Endothelial cell of umbilical vein (primary cell): ENCODE results near the gene DLGAP1. TPM values are rescaled to one million over a fixed set of nuclear protein-coding genes. Genes with fewer than 3 reads are reported as not detected.

Experiments
- BruUV-seq: library from RNA; stranded (reverse); fragments of 400-500 nt; replicated peaks from 2 replicates; lab custom pipeline; 2021; lab: Mats Ljungman, UMichigan
- CTCF ChIA-PET: fragments of 300-600, 350-600 bp; sonication (Branson Sonifier 250); formaldehyde crosslinking; loops from one replicate; lab custom pipeline; 2021; ENCODE audit warnings: antibody characterized with exemption, inconsistent platforms; lab: Charles Lee
- POLR2A ChIA-PET: fragments of 300-600, 350-600 bp; sonication (Branson Sonifier 250); formaldehyde crosslinking; loops from one replicate; lab custom pipeline; 2021; ENCODE audit warnings: antibody characterized with exemption, inconsistent platforms; lab: Charles Lee
- DNase-seq: peaks from one replicate; pipeline ENCODE4 v3.0.0-alpha.2; 2011; ENCODE audit warnings: low read depth, low spot score
- FAIRE-seq: peaks from 2 replicates; lab custom pipeline; 2011; peaks lifted over from hg19 to GRCh38; lab: Jason Lieb, UNC
- H2AFZ ChIP-seq: 2 replicates; pipeline ENCODE4 v1.6.0; 2012; ENCODE audit warnings: low read depth, low read length, control low read depth, inconsistent platforms
- H3K27ac ChIP-seq: 2 replicates; pipeline ENCODE4 v1.5.1; 2011; ENCODE audit warnings: low read depth, mild to moderate bottlenecking, control low read depth, low read length, moderate library complexity; ENCODE audit not compliant: insufficient read depth
- H3K27me3 ChIP-seq, 2 experiments: 2 replicates each; pipeline versions ENCODE4 v1.6.0 to v1.6.1; 2011; ENCODE audit warnings: low read length in 2 of 2, mixed read lengths in 1 of 2; ENCODE audit not compliant: control insufficient read depth in 2 of 2, insufficient read depth in 2 of 2
- H3K36me3 ChIP-seq, 2 experiments: 2 replicates in 1 of 2; 3 replicates in 1 of 2; pipeline ENCODE4 v1.5.1; 2011; ENCODE audit warnings: low read length in 2 of 2, mild to moderate bottlenecking in 1 of 2, moderate library complexity in 1 of 2; ENCODE audit not compliant: control insufficient read depth in 2 of 2, insufficient read depth in 2 of 2; ENCODE audit errors: extremely low read depth in 1 of 2
- H3K4me1 ChIP-seq: 3 replicates; pipeline ENCODE4 v1.5.1; 2011; ENCODE audit warnings: mild to moderate bottlenecking, low read length; ENCODE audit not compliant: control insufficient read depth, insufficient read depth; ENCODE audit errors: extremely low read depth
- H3K4me2 ChIP-seq: 2 replicates; pipeline ENCODE4 v1.6.1; 2011; ENCODE audit warnings: low read length, control low read depth, mixed read lengths; ENCODE audit not compliant: insufficient read depth
- H3K4me3 ChIP-seq, 3 experiments: fragments of 200-600 bp in 1 of 3; sonication (generic), shearing (Covaris generic) in 1 of 3; replicated peaks in 1 of 3; 2 replicates each; pipeline ENCODE4 v1.5.1; 2011 to 2016; ENCODE audit warnings: control low read depth in 3 of 3, low read length in 3 of 3, mild to moderate bottlenecking in 2 of 3, inconsistent platforms in 1 of 3, low read depth in 1 of 3, moderate library complexity in 1 of 3; ENCODE audit not compliant: insufficient read depth in 1 of 3
- H3K79me2 ChIP-seq: 2 replicates; pipeline ENCODE4 v1.6.0; 2012; ENCODE audit warnings: low read length, inconsistent platforms; ENCODE audit not compliant: control insufficient read depth, insufficient read depth
- H3K9ac ChIP-seq: replicated peaks from 2 replicates; pipeline ENCODE3; 2011; ENCODE audit warnings: low read length, control low read depth; ENCODE audit not compliant: insufficient read depth; ENCODE audit errors: extremely low read depth
- H3K9me1 ChIP-seq: replicated peaks from 3 replicates; pipeline ENCODE4 v1.6.0; 2011; ENCODE audit warnings: mild to moderate bottlenecking, low read length; ENCODE audit not compliant: control insufficient read depth, insufficient read depth; ENCODE audit errors: extremely low read depth
- H3K9me3 ChIP-seq: replicated peaks from 2 replicates; pipeline ENCODE4 v1.5.1; 2012; ENCODE audit warnings: low read length, inconsistent platforms; ENCODE audit not compliant: control insufficient read depth, insufficient read depth
- H4K20me1 ChIP-seq: replicated peaks from 2 replicates; pipeline ENCODE3; 2011; ENCODE audit warnings: mild to moderate bottlenecking, low read length; ENCODE audit not compliant: control insufficient read depth, insufficient read depth; ENCODE audit errors: extremely low read depth
- EZH2 ChIP-seq: IDR thresholded peaks from 2 replicates; pipeline ENCODE4 v1.6.1; 2012; ENCODE audit warnings: borderline replicate concordance, low read depth, mild to moderate bottlenecking, moderate library complexity, low read length, inconsistent platforms; ENCODE audit not compliant: severe bottlenecking
- FOS ChIP-seq: IDR thresholded peaks from 2 replicates; pipeline ENCODE4 v1.6.1; 2011; ENCODE audit warnings: mild to moderate bottlenecking, low read length, moderate library complexity, borderline replicate concordance; ENCODE audit not compliant: insufficient read depth
- GATA2 ChIP-seq: IDR thresholded peaks from 2 replicates; pipeline ENCODE4 v1.7.0; 2011; ENCODE audit warnings: low read depth, mild to moderate bottlenecking, moderate library complexity, mixed read lengths, low read length; ENCODE audit not compliant: insufficient read length, insufficient read depth
- JUN ChIP-seq: IDR thresholded peaks from 2 replicates; pipeline ENCODE4 v1.6.1; 2011; ENCODE audit warnings: borderline replicate concordance, low read depth; ENCODE audit not compliant: insufficient read length, insufficient read depth
- MAX ChIP-seq: IDR thresholded peaks from 2 replicates; pipeline ENCODE4 v1.6.1; 2011; ENCODE audit not compliant: insufficient read depth, insufficient read length
- MYC ChIP-seq: IDR thresholded peaks from one replicate; pipeline ENCODE4 v1.6.1; 2011; ENCODE audit warnings: mild to moderate bottlenecking, low read depth, low read length
- POLR2A ChIP-seq: IDR thresholded peaks from 2 replicates; pipeline ENCODE4 v1.6.1; 2012; ENCODE audit warnings: low read depth, mild to moderate bottlenecking, control low read depth, low read length
- POLR2AphosphoS5 ChIP-seq: IDR thresholded peaks from 2 replicates; pipeline ENCODE4 v1.6.1; 2012; ENCODE audit warnings: low read depth, mild to moderate bottlenecking, control low read depth, low read length, moderate library complexity; ENCODE audit not compliant: insufficient read depth
- dilution Hi-C: fragments of 300-500 bp; cut with MboI; formaldehyde crosslinking; loops from one replicate; pipeline ENCODE4 v1.15.0; 2019; ENCODE audit warnings: low sequenced_read_pairs; ENCODE audit not compliant: extremely low pct_ligation_motif_present
- intact Hi-C: fragments of 100-400 bp; cut with micrococcal nuclease; formaldehyde crosslinking; loops from one replicate; pipeline ENCODE4 v1.10.0; 2022
- polyA plus RNA-seq, 4 experiments: library from polyadenylated mRNA; depleted of rRNA in 3 of 4; stranded (reverse) in 3 of 4; unstranded in 1 of 4; fragments of >200 nt; gene quantifications; 2 replicates each; pipeline versions ENCODE4 v1.2.1 to v1.2.3, GENCODE V29; 2011 to 2012; ENCODE audit warnings: missing spikeins in 1 of 4
- total RNA-seq: library from RNA; stranded (reverse); gene quantifications from 2 replicates; pipeline ENCODE4 v1.2.3, GENCODE V29; 2021
- TF ChIP-seq, protein P1 (sequence below), 2 donors: IDR thresholded peaks; 1 replicate in 1 of 2; 2 replicates in 1 of 2; pipeline ENCODE4 v1.5.1; 2011; ENCODE audit warnings: low read length in 2 of 2, mild to moderate bottlenecking in 2 of 2, moderate library complexity in 2 of 2, control low read depth in 1 of 2, inconsistent platforms in 1 of 2, low read depth in 1 of 2; ENCODE audit not compliant: insufficient read depth in 1 of 2; ENCODE audit errors: extremely low read depth in 1 of 2

The DLGAP1 gene
- total and polyA plus RNA-seq, 2 donors (not counting 3 experiments of a cell fraction or from before 2014, with no cell fraction given) = 0.04 TPM; not detected in 1

DNA sequence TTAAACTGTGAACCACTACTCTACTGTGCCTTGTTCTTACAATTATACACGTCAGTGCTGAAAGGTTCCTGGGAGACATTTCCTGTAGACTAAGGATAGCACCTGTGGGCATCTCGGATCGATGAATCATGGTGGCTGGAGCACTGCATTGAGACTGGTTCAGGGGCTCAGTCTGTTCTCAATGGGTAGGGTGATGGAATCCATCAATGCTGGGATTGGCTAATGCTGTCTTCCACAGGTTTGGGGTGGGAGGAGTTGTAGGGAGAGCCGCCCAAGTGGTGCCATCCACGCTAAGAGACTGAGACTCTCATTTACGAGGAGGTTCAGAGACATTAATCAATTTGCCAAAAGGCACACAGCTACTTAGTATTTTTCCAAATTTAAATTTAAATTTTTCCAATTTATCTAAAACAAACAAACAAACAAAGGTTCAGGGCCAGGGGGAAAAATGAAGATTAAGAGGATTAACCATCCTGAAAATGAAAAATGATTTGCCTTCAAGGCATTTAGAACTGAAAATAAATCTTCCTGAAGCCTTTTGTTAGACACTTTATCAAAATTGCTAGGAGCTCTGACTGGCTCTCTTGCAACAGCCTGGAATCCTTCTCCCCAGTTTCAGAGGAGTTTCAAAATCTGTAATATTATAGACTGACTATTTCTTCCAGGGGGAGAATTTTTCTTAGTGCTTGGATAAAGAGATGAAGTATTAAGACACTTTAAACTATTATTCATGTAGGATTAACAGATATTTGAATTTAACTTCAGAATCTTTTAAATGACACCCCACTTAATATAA is 645.9 kb downstream of the DLGAP1 start:
- H3K9me3 ChIP-seq = no peaks in the 10 kb centered on the region
- DNase-seq = no peak
- no peak for FAIRE-seq
- H3K4me1 ChIP-seq = no peaks in the 10 kb centered on the region
- H3K27ac ChIP-seq = no peak overlapping the region
- H2AFZ ChIP-seq = no peak overlapping the region
- H3K9ac ChIP-seq = no peak overlapping the region
- dilution Hi-C loops (no loop called here), intact Hi-C loops (no loop called here)
- ChIA-PET CTCF (interaction anchor here (0.9 to 1.2 kb wide), 2 partner anchors 38 to 92 kb away, joined by 3 read pairs; no protein-coding TSS in a partner anchor), POLR2A (no interaction called here)
- H3K27me3 ChIP-seq = peaks cover 0 to 3% of the 10 kb centered on the region in 2 experiments
- no peaks in the 10 kb centered on the region for H4K20me1 ChIP-seq
- TF ChIP-seq, protein P1, sequence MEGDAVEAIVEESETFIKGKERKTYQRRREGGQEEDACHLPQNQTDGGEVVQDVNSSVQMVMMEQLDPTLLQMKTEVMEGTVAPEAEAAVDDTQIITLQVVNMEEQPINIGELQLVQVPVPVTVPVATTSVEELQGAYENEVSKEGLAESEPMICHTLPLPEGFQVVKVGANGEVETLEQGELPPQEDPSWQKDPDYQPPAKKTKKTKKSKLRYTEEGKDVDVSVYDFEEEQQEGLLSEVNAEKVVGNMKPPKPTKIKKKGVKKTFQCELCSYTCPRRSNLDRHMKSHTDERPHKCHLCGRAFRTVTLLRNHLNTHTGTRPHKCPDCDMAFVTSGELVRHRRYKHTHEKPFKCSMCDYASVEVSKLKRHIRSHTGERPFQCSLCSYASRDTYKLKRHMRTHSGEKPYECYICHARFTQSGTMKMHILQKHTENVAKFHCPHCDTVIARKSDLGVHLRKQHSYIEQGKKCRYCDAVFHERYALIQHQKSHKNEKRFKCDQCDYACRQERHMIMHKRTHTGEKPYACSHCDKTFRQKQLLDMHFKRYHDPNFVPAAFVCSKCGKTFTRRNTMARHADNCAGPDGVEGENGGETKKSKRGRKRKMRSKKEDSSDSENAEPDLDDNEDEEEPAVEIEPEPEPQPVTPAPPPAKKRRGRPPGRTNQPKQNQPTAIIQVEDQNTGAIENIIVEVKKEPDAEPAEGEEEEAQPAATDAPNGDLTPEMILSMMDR (IDR thresholded peaks at IDR 0.05; ENCODE audit: extremely low read depth in 1 of 2, insufficient read depth in 1 of 2, low read depth in 1 of 2, low read length in 2 of 2) = no peak
- TF ChIP-seq JUN (no peak), MYC (no peak), POLR2A (no peak)
- no peak overlapping the region for H3K4me3 ChIP-seq
- H3K4me2 ChIP-seq = no peak overlapping the region
- no peaks in the 10 kb centered on the region for H3K9me1 ChIP-seq
- no peaks in the 10 kb centered on the region for H3K36me3 ChIP-seq
- H3K79me2 ChIP-seq = no peaks in the 10 kb centered on the region
- no TSS peak for BruUV-seq

GRCh38 chr18:3806656-3807055 is 648.5 kb downstream of the DLGAP1 start:
- H3K27ac ChIP-seq = no peak overlapping the region
- no peaks in the 10 kb centered on the region for H3K36me3 ChIP-seq
- no peak overlapping the region for H3K9ac ChIP-seq
- BruUV-seq = no TSS peak
- no peaks in the 10 kb centered on the region for H3K79me2 ChIP-seq
- no peak for TF ChIP-seq GATA2
- no peak for TF ChIP-seq EZH2
- no peak for TF ChIP-seq JUN
- TF ChIP-seq MYC = no peak
- TF ChIP-seq MAX = no peak
- TF ChIP-seq, protein P1 (IDR thresholded peaks at IDR 0.05; ENCODE audit: extremely low read depth in 1 of 2, insufficient read depth in 1 of 2, low read depth in 1 of 2, low read length in 2 of 2) = no peak
- no peak for TF ChIP-seq POLR2A
- no peak for TF ChIP-seq FOS
- TF ChIP-seq POLR2AphosphoS5 = no peak
- H3K4me2 ChIP-seq = no peak overlapping the region
- H4K20me1 ChIP-seq = no peaks in the 10 kb centered on the region
- ChIA-PET POLR2A (no interaction called here), CTCF (interaction anchor here (1.4 to 2.6 kb wide), 3 partner anchors 11 to 44 kb away, joined by 3 to 10 read pairs (median 8); no protein-coding TSS in a partner anchor)
- H2AFZ ChIP-seq = no peak overlapping the region
- H3K4me1 ChIP-seq = no peaks in the 10 kb centered on the region
- DNase-seq (no peak), FAIRE-seq (no peak)
- H3K9me3 ChIP-seq = no peaks in the 10 kb centered on the region
- dilution Hi-C loops (no loop called here), intact Hi-C loops (no loop called here)
- H3K4me3 ChIP-seq = no peak overlapping the region
- H3K9me1 ChIP-seq = no peaks in the 10 kb centered on the region
- H3K27me3 ChIP-seq = peaks cover 0 to 3% of the 10 kb centered on the region in 2 experiments
